ENCODE results near the gene PPM1H. TPM values are rescaled to one million over a fixed set of nuclear protein-coding genes. Genes with fewer than 3 reads are reported as not detected.

The PPM1H gene
- total RNA-seq, 1 experiment from 2014 or later: 37.1 TPM

- CTCF ChIA-PET: interaction anchor here (1.1 to 1.8 kb wide), 2 partner anchors 82 to 103 kb away, joined by 3 to 5 read pairs; no protein-coding TSS in a partner anchor
- H3K4me3 Mint-ChIP-seq: no peak overlapping the region
- TF ChIP-seq TEAD4 (CRISPR knock-in tag; IDR thresholded peaks at IDR 0.05): no peak
- TF ChIP-seq CTCF (IDR thresholded peaks at IDR 0.05): no peak
- no peak for TF ChIP-seq GTF2I (CRISPR knock-in tag; conservative IDR thresholded peaks at IDR 0.05)
- no peak for TF ChIP-seq PRDM15 (CRISPR knock-in tag; IDR thresholded peaks at IDR 0.05)
- no peak for TF ChIP-seq SMAD3 (CRISPR knock-in tag; IDR thresholded peaks at IDR 0.05; ENCODE audit: borderline replicate concordance)
- no peak for TF ChIP-seq CBFB (CRISPR knock-in tag; IDR thresholded peaks at IDR 0.05; ENCODE audit: low read depth)
- no peak for TF ChIP-seq TP53 (CRISPR knock-in tag; IDR thresholded peaks at IDR 0.05)
- no peak for TF ChIP-seq ZNF416 (CRISPR knock-in tag; IDR thresholded peaks at IDR 0.05)
- no peak for TF ChIP-seq FOXP1 (CRISPR knock-in tag; IDR thresholded peaks at IDR 0.05; ENCODE audit: borderline replicate concordance)
- ATAC-seq (peak; percentile 59), DNase-seq (ENCODE audit: low spot score) (no peak)
- peak overlapping the region; percentile 86 for H3K27ac Mint-ChIP-seq
- POLR2A ChIA-PET: no interaction called here
- peaks cover 41% of the 10 kb centered on the region for H3K4me1 Mint-ChIP-seq
- H3K27me3 Mint-ChIP-seq (ENCODE audit: low read depth): no peaks in the 10 kb centered on the region
- H3K36me3 Mint-ChIP-seq: peaks cover 30% of the 10 kb centered on the region
- peaks cover 7% of the 10 kb centered on the region; the same call in 1 of the 2 replicates for H3K9me3 Mint-ChIP-seq
These were observed 250.2 kb downstream of the PPM1H start for GRCh38 chr12:62684570-62685295.

- DNase-seq (ENCODE audit: low spot score) (no peak), ATAC-seq (peak; percentile 72)
- peaks cover 26% of the 10 kb centered on the region for H3K36me3 Mint-ChIP-seq
- TF ChIP-seq RELA (CRISPR knock-in tag; IDR thresholded peaks at IDR 0.05; ENCODE audit: borderline replicate concordance) (no peak), STAT6 (CRISPR knock-in tag; conservative IDR thresholded peaks at IDR 0.05; ENCODE audit: low read depth) (no peak), FOXK1 (CRISPR knock-in tag; IDR thresholded peaks at IDR 0.05) (no peak), ZNF263 (CRISPR knock-in tag; IDR thresholded peaks at IDR 0.05; ENCODE audit: low read depth) (no peak), MYBL2 (CRISPR knock-in tag; IDR thresholded peaks at IDR 0.05) (no peak), USF1 (CRISPR knock-in tag; IDR thresholded peaks at IDR 0.05) (no peak), TCF7 (CRISPR knock-in tag; IDR thresholded peaks at IDR 0.05; ENCODE audit: low read depth) (no peak), TP53 (CRISPR knock-in tag; IDR thresholded peaks at IDR 0.05) (no peak), ZNF232 (CRISPR knock-in tag; IDR thresholded peaks at IDR 0.05) (no peak)
- H3K27ac Mint-ChIP-seq: peak overlapping the region; percentile 86
- no peaks in the 10 kb centered on the region for H3K27me3 Mint-ChIP-seq (ENCODE audit: low read depth)
- H3K4me1 Mint-ChIP-seq: peaks cover 42% of the 10 kb centered on the region
- CTCF ChIA-PET: interaction anchor here (1.1 to 1.8 kb wide), 2 partner anchors 81 to 102 kb away, joined by 3 to 5 read pairs; no protein-coding TSS in a partner anchor
- POLR2A ChIA-PET: no interaction called here
- H3K9me3 Mint-ChIP-seq: peaks cover 7% of the 10 kb centered on the region; the same call in 1 of the 2 replicates
- no peak overlapping the region for H3K4me3 Mint-ChIP-seq
These were observed 251.0 kb downstream of the PPM1H start for GRCh38 chr12:62683776-62684569.

Measured in WTC11 (cell line).